ENCODE data around the gene LGALS16. TPM values are rescaled to one million over a fixed set of nuclear protein-coding genes. Genes with fewer than 3 reads are reported as not detected.

Gene LGALS16
- total RNA-seq, 1 experiment from 2014 or later: not detected

DNA sequence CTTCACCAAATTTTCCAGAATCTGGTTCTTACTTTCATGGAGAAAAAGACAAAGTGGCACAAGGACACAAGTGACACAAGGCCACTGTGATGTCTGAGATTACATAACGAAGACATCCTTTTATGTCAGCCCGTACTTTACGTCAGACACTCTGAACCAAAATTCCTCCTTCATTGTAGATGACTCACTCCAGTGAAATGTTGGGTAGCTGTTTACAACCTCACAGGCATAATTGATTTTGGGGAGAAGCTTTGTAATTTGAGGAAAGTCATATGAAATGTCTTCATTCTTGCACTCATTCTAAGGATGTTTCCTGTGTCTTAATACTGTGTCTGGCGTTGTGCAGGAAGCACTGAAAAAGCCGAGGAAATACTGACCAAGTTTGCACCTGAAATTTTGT lies 28.6 kb downstream of the LGALS16 start:
- RAD21 ChIA-PET (ENCODE audit: low non-redundant PET in 1 of 2, low total read pairs in 2 of 2, uncharacterized antibody in 2 of 2, unreplicated experiment in 2 of 2): no interaction called here
- Histone ChIP-seq H3K4me1 (ENCODE audit: control insufficient read depth in 1 of 2, insufficient read depth in 2 of 2, low read length in 2 of 2) (no peaks in the 10 kb centered on the region), H3K79me2 (ENCODE audit: insufficient read depth, low read length) (no peaks in the 10 kb centered on the region), H3K9me2 (ENCODE audit: insufficient read depth) (no peaks in the 10 kb centered on the region), H4K20me1 (ENCODE audit: insufficient read depth) (no peaks in the 10 kb centered on the region), H3K27me3 (ENCODE audit: insufficient read depth, low read length) (peaks cover 22% of the 10 kb centered on the region), H3K9ac (ENCODE audit: low read length) (no peak overlapping the region), H2AFZ (ENCODE audit: low read depth, low read length, poor library complexity, severe bottlenecking) (no peak overlapping the region), H3K4me3 (replicated peaks in 1 of 2; ENCODE audit: low read depth in 1 of 2, low read length in 2 of 2) (no peak overlapping the region), H3K4me2 (ENCODE audit: low read length) (no peak overlapping the region), H3K27ac (ENCODE audit: low read depth, low read length) (no peak overlapping the region), H3K9me3 (ENCODE audit: control insufficient read depth in 1 of 2, insufficient read depth in 1 of 2, low read depth in 1 of 2, low read length in 2 of 2) (no peaks in the 10 kb centered on the region), H3K36me3 (ENCODE audit: control insufficient read depth in 1 of 2, insufficient read depth in 2 of 2, low read length in 2 of 2) (no peaks in the 10 kb centered on the region)
- CTCF ChIA-PET: no interaction called here
- POLR2A ChIA-PET: no interaction called here
- BruUV-seq (replicated peaks): no TSS peak
- DNase-seq (ENCODE audit: low read depth, low spot score) (no peak), ATAC-seq (no peak)
- intact Hi-C loops (cut with micrococcal nuclease): no loop called here
- TF ChIP-seq CBX3 (IDR thresholded peaks at IDR 0.05; ENCODE audit: low read depth): no peak
- TF ChIP-seq JUND (IDR thresholded peaks at IDR 0.05): no peak
- TF ChIP-seq, protein P1, sequence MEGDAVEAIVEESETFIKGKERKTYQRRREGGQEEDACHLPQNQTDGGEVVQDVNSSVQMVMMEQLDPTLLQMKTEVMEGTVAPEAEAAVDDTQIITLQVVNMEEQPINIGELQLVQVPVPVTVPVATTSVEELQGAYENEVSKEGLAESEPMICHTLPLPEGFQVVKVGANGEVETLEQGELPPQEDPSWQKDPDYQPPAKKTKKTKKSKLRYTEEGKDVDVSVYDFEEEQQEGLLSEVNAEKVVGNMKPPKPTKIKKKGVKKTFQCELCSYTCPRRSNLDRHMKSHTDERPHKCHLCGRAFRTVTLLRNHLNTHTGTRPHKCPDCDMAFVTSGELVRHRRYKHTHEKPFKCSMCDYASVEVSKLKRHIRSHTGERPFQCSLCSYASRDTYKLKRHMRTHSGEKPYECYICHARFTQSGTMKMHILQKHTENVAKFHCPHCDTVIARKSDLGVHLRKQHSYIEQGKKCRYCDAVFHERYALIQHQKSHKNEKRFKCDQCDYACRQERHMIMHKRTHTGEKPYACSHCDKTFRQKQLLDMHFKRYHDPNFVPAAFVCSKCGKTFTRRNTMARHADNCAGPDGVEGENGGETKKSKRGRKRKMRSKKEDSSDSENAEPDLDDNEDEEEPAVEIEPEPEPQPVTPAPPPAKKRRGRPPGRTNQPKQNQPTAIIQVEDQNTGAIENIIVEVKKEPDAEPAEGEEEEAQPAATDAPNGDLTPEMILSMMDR (IDR thresholded peaks at IDR 0.05 in 2 of 3, conservative IDR thresholded peaks at IDR 0.05 in 1 of 3; ENCODE audit: borderline replicate concordance in 1 of 3, insufficient read depth in 1 of 3, low read depth in 2 of 3, low read length in 2 of 3): no peak
- TF ChIP-seq, protein P2, sequence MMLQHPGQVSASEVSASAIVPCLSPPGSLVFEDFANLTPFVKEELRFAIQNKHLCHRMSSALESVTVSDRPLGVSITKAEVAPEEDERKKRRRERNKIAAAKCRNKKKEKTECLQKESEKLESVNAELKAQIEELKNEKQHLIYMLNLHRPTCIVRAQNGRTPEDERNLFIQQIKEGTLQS (IDR thresholded peaks at IDR 0.05): no peak
- TF ChIP-seq, protein P3, sequence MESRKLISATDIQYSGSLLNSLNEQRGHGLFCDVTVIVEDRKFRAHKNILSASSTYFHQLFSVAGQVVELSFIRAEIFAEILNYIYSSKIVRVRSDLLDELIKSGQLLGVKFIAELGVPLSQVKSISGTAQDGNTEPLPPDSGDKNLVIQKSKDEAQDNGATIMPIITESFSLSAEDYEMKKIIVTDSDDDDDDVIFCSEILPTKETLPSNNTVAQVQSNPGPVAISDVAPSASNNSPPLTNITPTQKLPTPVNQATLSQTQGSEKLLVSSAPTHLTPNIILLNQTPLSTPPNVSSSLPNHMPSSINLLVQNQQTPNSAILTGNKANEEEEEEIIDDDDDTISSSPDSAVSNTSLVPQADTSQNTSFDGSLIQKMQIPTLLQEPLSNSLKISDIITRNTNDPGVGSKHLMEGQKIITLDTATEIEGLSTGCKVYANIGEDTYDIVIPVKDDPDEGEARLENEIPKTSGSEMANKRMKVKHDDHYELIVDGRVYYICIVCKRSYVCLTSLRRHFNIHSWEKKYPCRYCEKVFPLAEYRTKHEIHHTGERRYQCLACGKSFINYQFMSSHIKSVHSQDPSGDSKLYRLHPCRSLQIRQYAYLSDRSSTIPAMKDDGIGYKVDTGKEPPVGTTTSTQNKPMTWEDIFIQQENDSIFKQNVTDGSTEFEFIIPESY (IDR thresholded peaks at IDR 0.05; ENCODE audit: extremely low read depth, insufficient replicate concordance, low read length): no peak
- no peak for TF ChIP-seq POLR2A (IDR thresholded peaks at IDR 0.05; ENCODE audit: borderline replicate concordance, extremely low read depth, insufficient read depth, insufficient read length)
- TF ChIP-seq, protein P4, sequence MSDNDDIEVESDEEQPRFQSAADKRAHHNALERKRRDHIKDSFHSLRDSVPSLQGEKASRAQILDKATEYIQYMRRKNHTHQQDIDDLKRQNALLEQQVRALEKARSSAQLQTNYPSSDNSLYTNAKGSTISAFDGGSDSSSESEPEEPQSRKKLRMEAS (IDR thresholded peaks at IDR 0.05): no peak
- no peak for TF ChIP-seq ELF1 (IDR thresholded peaks at IDR 0.05; ENCODE audit: borderline replicate concordance, low read depth)
- TF ChIP-seq EZH2phosphoT487 (IDR thresholded peaks at IDR 0.05; ENCODE audit: borderline replicate concordance): no peak
- TF ChIP-seq ZFX (IDR thresholded peaks at IDR 0.05): no peak
- no peak for TF ChIP-seq TCF7L2 (IDR thresholded peaks at IDR 0.05; ENCODE audit: borderline replicate concordance, extremely low read depth, insufficient read depth, insufficient read length)

Data from HCT116 (cell line).